HG03103 (cell line): ENCODE results near the gene NUDCD3.

Source experiments
- ATAC-seq: cut with Tn5 transposase; IDR thresholded peaks from one replicate; pipeline ENCODE4 v1.9.1; 2021; ENCODE audit warnings: low read depth; ENCODE audit not compliant: unreplicated experiment

Gene NUDCD3

DNA sequence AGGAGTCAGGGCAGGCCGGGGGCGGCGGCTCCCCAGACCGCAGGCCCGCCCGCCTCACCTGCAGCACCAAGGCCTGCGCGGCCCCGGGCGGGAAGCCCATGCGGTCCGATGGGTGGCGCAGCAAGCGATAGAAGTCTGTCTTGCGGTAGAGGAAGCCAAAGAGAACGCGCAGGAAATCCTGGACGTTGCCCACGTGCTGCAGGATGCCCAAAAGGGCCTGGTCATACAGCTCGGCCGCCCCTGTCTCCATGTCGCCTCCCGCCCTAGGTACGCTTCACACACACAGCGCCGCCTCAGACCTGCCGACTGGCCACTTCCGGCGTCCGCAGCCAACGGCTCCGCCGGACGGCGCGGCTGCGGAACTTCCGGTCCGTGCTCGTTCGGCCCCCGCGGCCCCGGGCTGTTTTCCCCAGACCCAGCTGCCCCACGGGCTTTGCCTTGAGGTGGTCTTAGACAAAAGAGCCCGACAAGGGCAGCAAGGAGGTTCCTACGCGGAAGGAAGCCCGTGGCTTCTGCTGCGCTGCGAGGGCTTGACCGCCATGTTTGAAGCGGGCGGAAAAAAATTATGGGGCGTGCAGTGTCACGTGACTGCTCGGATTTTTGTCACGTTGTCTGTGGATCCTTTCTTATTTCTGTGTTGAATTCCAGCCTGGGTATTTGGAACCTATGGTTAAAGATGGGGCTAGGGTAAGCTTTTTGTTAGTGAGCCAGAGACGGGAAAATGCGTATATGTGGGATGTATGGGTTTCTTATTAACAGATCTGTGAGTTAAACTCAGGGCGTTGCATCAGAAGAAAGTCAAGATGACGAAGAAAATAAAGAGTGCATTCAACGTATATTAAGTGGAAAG, at the start of gene NUDCD3:
Gene NUDCD3, minus strand, starts transcription at position 308 of the 850 bp plus-strand sequence. Its CDS starts 58 bp downstream, at position 250.
- ATAC-seq: peak; percentile 80

DNA sequence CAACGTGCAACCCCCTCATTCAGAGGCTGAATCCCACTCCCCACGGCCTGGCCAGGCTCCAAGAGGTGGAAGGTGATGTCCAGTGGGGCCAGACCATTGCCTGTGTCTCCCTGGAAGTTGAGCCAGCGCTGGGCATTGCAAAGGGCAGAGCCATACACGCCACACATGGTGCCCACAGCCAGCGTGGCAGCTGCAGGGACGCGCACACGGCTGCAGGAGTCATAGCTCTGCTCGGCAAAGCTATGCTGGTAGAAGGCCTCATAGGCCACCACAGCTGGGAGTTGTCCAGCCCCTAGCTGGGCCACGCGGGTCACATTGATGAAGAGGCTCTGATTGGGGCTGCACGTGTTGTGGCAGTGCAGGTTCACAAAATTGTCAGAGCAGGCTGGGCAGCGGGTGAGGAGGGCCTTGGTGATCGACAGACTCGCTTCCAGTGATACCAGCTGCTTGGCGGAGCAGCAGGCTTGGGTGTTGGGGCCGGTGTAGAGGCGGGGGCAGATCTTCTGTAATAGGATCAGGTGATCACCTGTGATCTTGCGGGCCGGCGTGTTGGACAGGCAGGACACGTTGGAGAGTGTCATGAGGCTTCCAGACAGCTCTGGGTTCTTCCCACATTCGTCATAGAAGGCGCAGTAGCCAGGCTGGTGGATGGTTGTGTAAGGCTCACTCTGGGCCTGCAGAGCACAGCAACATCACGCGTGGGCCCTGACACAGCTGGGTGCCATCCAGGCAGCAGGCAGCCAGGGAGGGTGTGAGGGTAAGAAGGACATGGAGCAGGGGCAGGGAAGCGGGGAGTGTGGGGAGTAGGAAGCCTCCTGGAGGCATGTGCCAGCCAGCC, 49.4 kb upstream of the NUDCD3 start:
- no peak for ATAC-seq

DNA sequence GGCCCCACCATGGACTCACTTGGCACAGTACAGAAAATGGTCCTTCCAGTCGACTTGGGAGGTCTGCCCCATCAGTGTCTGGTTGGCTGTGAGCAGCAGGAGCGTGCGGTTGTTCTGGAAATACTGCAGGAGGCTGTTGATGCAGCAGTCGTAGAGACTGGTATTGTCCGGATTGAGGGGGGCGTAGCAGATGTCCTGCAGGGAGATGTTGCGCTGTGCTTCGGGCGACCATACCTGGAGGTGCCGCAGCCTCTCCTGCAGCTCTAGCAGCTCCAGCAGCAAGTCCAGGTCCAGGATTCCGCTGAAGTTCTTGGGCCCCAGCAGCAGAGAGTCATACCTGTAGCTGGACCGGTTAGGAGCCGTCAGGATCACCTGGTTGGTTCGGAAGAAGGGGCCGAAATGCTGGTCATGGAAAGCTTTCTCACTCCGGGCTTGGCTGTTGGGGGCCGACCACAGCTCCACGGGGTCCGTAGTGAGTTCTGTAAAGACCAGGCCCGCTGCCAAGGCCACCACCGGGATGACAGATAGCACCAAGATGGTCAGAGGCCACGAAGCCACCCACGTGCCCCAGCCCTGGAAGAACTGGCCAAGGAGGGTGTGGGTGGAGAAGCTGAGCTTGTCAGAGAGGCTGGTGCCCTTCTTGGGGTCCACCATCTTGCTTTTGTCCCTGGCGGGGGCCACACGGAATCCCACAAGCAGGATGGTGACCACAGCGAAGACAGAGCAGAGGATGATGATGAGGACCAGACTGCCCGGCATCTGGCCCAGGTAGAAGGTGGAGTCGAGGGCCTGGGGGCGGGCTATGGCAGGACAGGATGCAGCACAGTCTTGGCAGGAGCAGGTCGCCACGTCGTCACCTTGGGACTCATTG, 48.6 kb upstream of the NUDCD3 start:
- ATAC-seq: no peak

- ATAC-seq: no peak
Observed at GRCh38 chr7:44538093-44538797, 47.8 kb upstream of the NUDCD3 start.

DNA sequence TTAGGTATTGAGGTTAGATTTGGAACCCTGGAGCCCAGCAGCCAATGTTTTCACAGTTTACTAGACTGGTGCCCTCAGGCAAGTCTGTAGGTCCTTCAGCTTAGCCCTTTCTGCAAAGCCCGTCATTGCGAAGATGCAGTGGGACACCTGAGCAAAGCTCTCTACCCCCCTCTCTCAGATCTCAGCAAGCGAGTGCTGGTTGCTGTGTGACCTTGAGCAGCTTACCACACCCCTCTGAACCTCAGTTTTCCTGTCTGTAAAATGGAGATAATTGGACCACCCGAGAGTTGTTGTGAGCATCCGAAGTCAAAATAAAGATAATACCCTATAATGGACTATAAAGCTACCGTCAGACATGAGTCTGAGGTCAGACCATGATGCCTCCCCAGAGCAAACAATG, 47.0 kb upstream of the NUDCD3 start:
- ATAC-seq: no peak

DNA sequence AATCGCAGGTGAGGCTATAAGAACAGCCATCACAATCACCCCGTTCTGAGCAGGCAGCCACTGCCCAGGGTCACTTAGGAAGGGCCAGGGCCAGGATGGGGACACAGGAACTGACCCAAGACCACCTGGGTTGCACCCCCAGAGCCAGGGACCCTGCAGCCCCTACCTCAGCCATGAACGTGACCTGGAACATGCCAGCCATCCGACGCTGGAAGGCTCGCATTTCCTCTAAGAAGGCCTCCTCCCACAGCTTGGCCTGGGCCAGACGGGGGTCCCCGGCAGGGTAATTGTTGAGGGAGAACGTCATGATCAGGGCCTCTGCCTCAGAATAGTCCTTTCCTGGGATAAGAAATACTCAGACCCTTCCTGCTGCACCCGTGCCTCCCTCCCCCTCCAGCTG, 45.6 kb upstream of the NUDCD3 start:
- no peak for ATAC-seq

- no peak for ATAC-seq
Observed at GRCh38 chr7:44535348-44536064, 45.0 kb upstream of the NUDCD3 start.

DNA sequence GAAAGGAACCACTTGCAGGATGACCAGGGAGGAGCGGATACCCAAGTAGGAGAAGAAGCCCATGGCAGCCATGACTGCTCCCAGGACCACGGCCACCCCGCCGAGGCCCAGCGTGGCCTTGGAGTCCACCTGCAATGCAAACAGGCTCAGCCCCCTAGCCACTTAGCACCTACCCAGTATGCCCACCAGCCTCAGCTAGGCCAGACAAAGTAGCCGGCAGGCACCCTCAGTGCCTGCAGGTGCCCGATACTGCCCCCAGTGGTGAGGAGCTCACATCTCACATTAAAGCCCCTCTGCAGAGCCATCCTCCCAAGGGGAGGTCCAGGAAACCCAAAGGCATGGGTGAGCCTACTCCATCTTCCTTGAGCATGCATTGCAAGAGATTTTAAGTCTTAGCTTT, 44.0 kb upstream of the NUDCD3 start:
- ATAC-seq: no peak

GRCh38 chr7:44534087-44534486, 43.6 kb upstream of the NUDCD3 start:
- ATAC-seq: no peak

DNA sequence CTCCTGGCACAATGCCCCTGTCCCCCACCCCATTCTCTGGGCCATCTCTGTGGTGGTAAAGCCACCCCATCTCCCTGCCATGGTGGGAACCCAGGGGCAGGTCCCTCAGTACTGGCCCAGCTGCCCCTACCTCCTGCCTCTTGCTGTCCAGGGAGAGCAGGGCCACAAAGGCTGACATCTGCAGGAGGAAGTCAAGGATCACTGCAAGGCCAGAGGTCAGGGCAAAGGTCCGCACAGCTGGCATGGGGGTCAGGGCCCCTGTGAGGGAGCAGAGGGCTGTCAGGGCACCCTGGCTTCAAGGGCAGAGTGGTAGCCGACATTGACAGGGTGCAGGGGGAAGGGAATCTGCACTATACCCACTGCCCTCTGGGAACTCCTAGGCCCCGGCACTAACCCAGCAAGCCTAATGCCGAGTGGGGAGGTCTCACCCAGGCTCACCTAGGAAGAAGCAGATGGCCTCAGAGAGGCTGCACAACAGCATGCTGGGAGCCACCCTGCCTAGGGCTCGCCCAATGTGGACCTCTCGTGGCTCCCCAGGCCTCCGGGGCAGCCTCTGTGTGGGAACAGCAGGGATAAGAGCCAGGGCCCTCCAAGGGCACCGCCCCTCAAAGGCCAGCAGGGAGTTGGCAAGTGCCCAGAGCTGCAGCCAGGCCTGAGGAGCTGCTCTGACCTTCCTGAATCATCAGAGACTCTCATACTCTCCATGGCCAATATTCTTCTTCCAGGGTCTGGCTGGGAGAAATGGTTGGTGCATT, 43.0 kb upstream of the NUDCD3 start:
- ATAC-seq: no peak

DNA sequence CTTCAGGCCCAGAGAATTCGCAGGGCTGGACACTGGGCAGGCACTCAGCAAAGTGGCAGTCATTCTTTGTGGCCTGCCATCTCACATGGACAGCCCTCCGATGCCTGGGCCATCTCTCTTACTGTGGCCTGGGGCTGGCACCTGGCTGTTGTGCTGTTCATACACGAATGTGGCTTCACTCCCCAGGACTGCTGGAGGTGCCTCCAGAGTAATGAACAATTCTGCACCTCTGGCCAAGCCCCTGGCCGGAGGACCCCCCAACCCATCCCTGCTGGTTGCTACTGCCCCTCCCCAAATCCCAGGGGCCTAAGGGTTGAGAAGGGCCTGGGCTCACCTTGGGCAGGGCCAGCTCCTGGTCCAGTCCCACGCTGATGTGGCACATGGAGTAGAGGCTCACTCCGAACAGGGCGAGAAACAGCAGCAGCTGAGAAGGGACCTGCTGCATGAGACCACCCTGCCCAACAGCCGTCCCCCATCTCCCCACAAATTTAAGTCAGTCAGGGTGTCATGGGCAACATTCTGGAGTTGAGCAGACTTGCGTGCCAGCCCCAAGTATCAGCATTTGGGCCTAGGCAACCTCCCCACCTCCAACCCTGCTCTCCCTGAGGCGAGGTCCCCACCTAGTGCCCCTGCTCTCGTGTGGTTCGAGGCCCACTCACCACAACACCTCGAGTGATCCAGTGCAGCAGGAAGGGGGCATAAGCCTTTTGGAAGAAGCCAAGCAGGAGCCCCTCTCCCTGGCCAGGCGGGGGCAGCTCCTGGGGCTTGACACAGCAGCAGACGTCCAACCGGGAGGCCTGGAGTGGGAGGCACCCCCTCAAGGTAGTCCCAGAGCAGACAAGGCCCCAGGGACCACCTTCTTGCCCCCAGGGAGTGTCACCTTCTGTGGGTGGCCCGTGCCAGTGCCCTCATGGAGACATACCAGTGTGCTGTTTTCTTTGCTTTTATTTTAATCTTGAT, 41.2 kb upstream of the NUDCD3 start:
- ATAC-seq: no peak

GRCh38 chr7:44530990-44531389, 40.5 kb upstream of the NUDCD3 start:
- ATAC-seq: no peak

DNA sequence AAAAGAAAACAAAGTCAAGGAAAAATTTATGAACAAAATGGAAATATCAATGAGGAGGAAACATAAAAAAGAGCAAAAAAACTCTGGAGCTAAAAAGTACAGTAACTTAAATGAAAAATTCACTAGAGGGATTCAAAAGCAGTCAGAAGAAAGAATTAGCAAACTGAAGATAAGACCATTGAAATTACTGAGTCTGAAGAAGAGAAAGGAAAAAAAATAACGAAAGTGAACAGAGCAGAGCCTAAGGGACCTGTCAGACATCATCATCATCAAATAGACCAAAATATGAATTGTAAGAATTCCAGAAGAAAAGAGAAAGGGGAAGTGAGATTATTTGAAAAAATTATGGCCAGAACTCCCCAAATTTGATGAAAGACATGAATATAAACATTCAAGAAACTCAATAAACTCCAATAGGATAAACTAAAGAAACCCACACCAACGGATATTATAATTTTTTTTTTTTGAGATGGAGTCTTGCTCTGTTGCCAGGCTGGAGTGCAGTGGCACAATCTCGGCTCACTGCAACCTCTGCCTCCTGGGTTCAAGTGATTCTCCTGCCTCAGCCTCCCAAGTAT, 34.4 kb upstream of the NUDCD3 start:
- no peak for ATAC-seq

GRCh38 chr7:44522315-44522714, 31.9 kb upstream of the NUDCD3 start:
- ATAC-seq: no peak

GRCh38 chr7:44521347-44522095, 31.1 kb upstream of the NUDCD3 start:
- no peak for ATAC-seq

DNA sequence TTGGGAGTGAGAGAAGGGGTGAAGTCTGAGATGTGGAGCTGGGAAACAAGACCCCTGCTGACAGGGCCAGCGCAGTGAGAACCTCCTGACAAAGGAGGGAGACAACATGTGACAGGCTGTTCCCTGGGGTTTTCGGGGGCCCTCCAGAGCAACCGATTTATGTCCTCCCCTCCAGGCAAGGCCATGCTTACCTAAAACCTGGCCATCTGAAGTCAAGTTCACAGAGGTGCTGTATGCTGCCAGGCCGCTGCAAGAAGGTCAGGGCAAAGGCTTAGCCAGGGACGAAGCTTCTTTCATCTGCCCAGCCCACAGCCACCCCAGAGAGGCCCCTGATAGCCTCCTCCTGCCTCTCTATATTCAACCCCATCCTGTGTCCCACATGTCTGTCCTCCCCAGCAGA, 30.1 kb upstream of the NUDCD3 start:
- no peak for ATAC-seq

DNA sequence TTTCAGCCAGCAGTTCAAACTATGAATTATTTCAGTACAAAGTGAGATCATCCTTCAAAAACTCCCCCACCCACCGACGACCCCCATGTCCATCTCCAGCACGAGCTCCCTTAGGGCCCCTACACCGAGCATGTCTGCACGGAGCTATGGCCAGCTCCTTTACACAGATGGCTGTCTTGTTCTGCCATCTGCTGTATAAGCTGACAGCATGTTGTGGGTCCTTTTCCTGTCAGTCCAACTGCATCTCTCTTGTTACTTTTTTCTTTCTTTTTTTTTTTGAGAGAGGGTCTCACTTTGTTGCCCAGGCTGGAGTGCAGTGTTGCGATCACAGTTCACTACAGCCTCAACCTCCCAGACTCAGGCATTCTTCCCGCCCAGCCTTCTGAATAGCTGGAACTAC, 29.1 kb upstream of the NUDCD3 start:
- no peak for ATAC-seq
